GM19395 (cell line): ENCODE data around the gene TMEM38B.

Experiments used
- ATAC-seq: cut with Tn5 transposase; IDR thresholded peaks from one replicate; pipeline ENCODE4 v1.9.1; 2021; ENCODE audit warnings: mild to moderate bottlenecking, moderate library complexity; ENCODE audit not compliant: unreplicated experiment

The TMEM38B gene

GRCh38 chr9:105694190-105694847 lies at the start of gene TMEM38B:
TMEM38B (plus strand) TSS chr9:105694541; CDS start chr9:105694661, 120 bp downstream.
- peak; percentile 68 for ATAC-seq

GRCh38 chr9:105646879-105647594 lies 47.3 kb upstream of the TMEM38B start:
- no peak for ATAC-seq

GRCh38 chr9:105647595-105648349 lies 46.6 kb upstream of the TMEM38B start:
- no peak for ATAC-seq

- ATAC-seq = no peak
Measured at GRCh38 chr9:105651806-105652205, 42.5 kb upstream of the TMEM38B start.

GRCh38 chr9:105656131-105656921 lies 38.0 kb upstream of the TMEM38B start:
- ATAC-seq = peak; percentile 75

- ATAC-seq = no peak
Measured at GRCh38 chr9:105658351-105658750, 36.0 kb upstream of the TMEM38B start.

- ATAC-seq = no peak
Measured at GRCh38 chr9:105661011-105661410, 33.3 kb upstream of the TMEM38B start.

- ATAC-seq = peak; percentile 91
Measured at GRCh38 chr9:105662184-105663104, 31.9 kb upstream of the TMEM38B start, which contains the start of gene TAL2. TAL2 (plus strand) TSS chr9:105662457; CDS start chr9:105662497, 40 bp downstream.

- ATAC-seq = no peak
Measured at GRCh38 chr9:105663914-105664313, 30.4 kb upstream of the TMEM38B start.

GRCh38 chr9:105667867-105668266 lies 26.5 kb upstream of the TMEM38B start:
- ATAC-seq = no peak

GRCh38 chr9:105670315-105670714 lies 24.0 kb upstream of the TMEM38B start:
- no peak for ATAC-seq

- ATAC-seq = no peak
Measured at GRCh38 chr9:105670775-105671174, 23.6 kb upstream of the TMEM38B start.

- peak; percentile 74 for ATAC-seq
Measured at GRCh38 chr9:105672711-105673234, 21.6 kb upstream of the TMEM38B start.

- ATAC-seq = no peak
Measured at GRCh38 chr9:105673850-105674387, 20.4 kb upstream of the TMEM38B start.

GRCh38 chr9:105676351-105676923 lies 17.9 kb upstream of the TMEM38B start:
- no peak for ATAC-seq

GRCh38 chr9:105678163-105678562 lies 16.2 kb upstream of the TMEM38B start:
- ATAC-seq = no peak

- ATAC-seq = no peak
Measured at GRCh38 chr9:105678781-105679180, 15.6 kb upstream of the TMEM38B start.

GRCh38 chr9:105679257-105680022 lies 14.9 kb upstream of the TMEM38B start:
- no peak for ATAC-seq
